HPDE6-E6E7 (cell line): ENCODE results near the gene TFEB.

Experiments used
- DNase-seq: peaks from one replicate; pipeline ENCODE4 v3.0.0; 2011; ENCODE audit warnings: missing footprints; ENCODE audit errors: extremely low spot score

Gene TFEB

DNA sequence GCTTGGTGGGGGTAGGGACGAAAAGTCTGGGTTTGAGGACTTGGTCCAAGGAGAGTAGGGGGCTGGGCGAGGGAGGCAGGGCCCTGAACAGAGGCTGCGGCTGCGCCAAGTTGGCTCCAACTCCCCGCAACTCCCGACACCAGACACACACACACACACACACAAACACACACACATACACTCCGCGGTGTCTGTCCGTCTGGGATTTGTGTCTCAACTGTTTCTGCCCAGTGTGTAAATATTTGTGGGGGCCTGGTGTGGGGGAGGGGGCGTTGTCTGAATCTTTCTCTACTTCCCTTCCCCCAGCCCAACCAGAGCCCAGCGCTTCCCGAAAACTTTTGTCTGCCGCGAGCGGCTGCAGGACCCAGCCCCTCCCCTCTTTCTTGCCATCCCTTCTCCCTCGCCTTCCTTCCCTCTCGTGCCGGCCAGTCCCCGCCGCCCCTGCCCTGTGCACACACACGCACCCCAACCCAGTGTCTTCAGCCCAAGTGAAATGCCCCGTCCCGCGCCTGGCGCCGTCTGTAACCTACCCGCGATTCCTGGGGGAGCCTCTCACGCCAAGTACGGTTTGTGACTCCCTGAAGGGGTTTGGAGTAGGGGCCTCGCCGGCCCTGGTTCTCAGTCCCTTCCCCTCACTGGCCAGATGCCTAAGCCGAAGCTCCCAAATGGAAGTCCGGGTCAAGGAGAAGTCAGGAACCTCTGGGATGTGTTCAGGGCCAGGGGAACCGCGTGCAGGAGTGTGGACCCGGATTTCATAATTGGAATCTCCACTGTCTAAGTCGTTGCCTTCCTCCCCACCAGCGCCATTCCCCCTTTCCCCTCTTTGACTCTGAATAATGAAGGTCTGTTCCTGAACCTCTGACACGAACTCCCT lies 96.2 kb downstream of the TFEB start:
- no peak for DNase-seq

DNA sequence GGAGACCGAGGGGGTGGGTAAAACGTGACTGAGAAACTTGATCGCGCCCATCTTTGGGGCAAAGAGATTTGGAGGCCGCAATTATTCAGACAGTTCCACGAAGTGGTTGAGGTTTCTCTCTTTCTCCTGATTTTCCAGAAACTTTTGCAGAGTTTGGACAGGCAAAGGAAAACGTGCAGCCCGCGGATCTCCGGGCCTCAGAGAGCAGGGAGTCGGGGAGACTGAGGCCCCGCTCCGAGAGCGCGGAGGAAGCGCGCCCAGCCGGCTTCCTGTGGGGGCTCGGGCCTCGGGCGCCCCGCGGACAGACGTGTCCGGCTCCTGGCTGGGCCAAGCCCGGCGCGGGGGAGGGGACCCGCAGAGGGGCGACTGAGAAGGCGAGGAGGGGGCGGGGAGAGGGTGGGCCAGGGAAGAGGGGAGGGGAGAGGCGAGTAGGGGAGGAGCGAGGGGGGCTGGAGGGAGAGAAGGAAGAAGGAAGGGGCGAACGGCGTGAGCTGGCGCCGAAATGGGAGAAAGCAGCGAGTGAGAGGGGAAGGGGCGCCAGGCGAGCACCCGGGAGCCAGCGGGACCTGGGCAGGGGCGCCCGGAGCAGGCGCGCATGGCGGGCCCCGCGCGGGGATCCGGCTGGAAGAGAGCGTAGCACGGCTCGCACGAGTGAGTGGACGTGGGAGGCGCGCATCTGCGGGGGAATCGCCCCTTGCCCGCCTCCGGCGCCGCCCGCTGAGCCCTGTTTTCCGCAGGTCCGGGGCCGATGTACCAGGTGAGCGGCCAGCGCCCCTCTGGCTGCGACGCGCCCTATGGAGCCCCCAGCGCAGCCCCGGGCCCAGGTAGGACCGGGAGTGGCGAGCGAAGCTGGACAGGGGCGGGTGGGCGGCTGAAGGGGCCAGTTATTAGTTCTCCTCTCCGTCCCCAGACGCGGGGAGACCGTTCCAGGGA lies 97.1 kb downstream of the TFEB start, which contains the start of gene MDFI:
TSS of gene MDFI (plus strand) at position 467 of the 933 bp plus-strand sequence. CDS start at position 749, 282 bp downstream.
- DNase-seq: no peak

DNA sequence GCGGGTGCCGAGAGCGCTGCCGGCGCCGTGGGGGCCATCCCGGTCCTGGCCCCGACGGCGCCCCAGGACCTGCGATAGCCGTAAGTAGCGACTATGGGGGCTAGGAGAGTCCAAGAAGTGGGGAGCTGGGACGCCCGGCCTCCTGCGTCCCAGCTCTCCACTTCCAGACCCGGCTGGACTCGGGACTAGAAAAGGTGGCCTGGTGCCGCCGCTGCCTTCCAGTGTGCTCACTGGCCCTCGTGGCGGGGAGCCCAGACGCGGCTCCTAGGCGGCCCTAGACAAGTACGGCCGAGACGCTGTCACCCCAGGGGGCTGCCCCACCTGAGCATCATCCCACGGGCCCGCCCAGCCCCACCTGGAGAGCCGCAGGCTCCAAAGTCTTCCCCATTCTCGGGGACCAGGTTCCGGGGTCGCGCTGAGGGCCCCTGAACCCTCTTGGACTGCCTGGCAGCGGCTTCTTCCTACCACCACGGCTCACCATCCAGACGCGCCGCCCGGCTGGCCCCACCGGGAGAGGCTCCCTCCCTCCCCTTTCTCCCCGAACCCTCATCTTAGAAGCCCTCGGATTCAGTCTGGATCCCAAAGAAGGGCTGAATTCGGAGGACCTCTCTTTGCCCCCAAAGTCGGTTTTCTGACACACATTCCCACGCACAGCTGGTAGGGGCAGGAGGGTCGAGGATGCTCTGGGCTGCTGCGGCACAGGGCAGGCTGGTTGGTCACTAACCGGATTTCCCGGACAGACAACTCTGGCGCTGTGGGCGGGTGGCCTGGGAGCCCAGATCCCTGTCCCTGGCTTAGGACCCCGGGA lies 98.0 kb downstream of the TFEB start:
- DNase-seq: peak; percentile 42

DNA sequence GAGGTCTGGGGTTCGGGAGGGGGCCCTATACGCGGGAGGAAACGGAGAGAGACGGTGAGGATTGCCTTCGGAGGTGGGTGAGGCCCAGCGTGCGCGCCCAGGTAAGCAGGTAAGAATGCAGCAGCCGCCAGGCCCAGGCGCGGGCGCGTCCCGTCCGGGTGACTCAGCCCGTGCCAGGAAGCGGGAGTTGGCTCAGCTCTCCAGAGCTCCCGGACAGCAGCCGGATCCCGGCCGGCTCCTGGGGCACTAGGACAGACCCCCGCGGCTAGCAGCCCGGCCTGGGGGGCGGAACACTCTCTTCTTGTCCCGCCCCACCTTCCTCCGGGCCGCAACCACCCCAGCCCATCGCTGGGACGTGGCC lies 98.6 kb downstream of the TFEB start:
- DNase-seq: peak; percentile 97

DNA sequence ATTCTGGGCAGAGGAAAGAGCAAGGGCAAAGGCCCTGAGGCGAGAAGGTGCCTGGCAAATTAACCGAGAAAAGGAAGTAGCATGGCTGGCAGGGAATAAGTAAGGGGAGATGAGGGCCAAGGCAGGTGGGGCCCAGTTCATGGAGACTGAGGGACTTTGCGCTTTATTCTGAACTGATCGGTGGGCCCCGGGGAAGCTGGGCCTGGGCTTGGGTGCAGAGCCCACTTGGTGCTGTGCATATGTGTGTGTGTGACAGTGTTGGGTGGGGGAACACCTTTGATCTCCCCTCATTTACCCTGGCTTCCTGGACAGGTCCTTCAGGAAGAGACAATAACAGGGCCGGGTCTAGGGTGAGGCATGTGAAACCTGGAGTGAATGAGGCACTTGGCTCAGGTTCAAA lies 100.0 kb downstream of the TFEB start:
- no peak for DNase-seq

DNA sequence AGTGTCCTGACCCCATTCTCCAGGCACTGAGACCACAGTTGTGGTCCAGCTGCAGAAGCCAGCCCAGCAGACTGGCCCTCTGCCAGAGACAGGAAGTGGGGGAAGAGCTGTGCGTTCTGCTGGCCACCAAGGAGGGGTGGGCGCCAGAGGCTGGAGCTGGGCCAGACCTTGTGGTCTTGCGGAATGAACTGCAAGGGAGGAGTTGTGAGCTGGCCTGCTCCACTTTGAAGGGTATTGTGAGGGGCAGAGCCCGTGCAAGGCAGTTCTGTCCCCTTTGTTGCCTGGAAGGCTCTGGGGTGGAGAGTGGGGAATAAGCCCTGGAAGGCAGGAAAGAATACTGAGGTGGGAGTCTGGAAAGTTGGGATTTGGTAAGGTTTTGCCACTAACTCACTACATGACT lies 100.8 kb downstream of the TFEB start:
- no peak for DNase-seq
